ENCODE results near the gene DMBT1.

Gene DMBT1

GRCh38 chr10:122648599-122649428 is 88.3 kb downstream of the DMBT1 start:
- peak; percentile 36 for DNase-seq

DNA sequence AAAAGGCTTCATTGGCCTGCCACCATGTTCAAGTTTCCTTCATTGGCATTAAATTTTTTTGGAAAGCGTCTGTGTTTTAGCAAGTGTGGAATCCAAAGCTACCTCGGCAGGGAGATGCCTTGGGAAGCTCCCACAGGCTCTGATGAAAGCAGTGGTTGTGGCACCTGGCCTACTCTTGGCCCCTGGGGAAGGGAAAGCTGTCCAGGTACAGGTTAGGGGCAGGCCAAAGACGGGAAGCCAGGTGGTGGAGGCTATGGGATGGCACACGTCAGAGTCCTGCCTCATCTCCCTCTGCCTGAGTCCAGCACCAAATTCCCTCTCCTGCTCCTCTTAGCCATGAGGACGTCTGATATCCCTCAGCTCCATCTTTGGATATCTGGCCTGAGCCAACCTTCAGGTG is 89.3 kb downstream of the DMBT1 start:
- DNase-seq = no peak

GRCh38 chr10:122650331-122650730 is 89.8 kb downstream of the DMBT1 start:
- DNase-seq = no peak

GRCh38 chr10:122655524-122656307 is 95.2 kb downstream of the DMBT1 start:
- DNase-seq = no peak

GRCh38 chr10:122656308-122656705 is 95.8 kb downstream of the DMBT1 start:
- DNase-seq = no peak

GRCh38 chr10:122656741-122657140 is 96.2 kb downstream of the DMBT1 start:
- DNase-seq = no peak

GRCh38 chr10:122657255-122657654 is 96.7 kb downstream of the DMBT1 start:
- DNase-seq = no peak

DNA sequence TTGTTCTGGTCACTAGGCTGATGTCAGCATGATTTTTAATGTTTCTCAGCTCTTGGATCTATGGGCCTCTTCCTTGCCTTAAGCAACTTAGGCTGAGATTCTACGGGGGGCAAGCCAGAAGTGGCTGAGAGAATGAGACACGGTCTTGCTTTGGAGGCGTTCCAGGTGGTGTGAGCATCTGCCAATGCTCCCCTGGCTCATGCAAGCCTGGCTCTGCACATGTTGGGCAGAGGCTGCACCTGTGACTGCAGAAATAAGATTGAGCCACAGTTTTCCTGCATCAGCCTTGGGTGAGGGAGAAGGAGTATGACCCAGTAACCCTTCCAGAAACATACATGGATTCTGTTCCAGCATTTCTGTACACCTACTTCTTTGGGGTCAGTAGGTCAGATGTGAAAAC is 97.2 kb downstream of the DMBT1 start:
- DNase-seq = no peak

- DNase-seq = no peak
Measured at GRCh38 chr10:122658356-122659049, 97.9 kb downstream of the DMBT1 start.

DNA sequence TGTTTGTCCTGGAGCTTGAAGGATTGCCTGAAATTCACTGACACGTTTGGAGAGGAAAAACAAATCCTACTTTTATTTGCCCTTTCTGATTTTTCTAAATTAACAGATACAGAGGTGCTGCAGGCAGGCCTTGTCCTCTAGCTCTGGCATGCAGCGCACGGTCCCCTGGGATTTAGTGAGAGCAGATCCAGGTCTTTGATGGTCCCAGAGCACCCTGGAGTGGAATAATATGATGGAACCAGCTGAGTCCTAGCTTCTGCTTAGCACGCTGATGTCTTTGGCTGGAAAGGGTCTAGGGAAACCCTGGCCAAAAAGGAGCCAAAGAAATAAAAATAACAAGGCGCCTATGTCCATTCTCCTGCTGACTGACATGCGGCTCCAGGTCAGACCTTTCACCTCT is 98.6 kb downstream of the DMBT1 start:
- no peak for DNase-seq

- no peak for DNase-seq
Measured at GRCh38 chr10:122659651-122660050, 99.1 kb downstream of the DMBT1 start.

GRCh38 chr10:122660696-122661095 is 100.1 kb downstream of the DMBT1 start:
- no peak for DNase-seq

GRCh38 chr10:122662231-122662630 is 101.7 kb downstream of the DMBT1 start:
- DNase-seq = no peak

DNA sequence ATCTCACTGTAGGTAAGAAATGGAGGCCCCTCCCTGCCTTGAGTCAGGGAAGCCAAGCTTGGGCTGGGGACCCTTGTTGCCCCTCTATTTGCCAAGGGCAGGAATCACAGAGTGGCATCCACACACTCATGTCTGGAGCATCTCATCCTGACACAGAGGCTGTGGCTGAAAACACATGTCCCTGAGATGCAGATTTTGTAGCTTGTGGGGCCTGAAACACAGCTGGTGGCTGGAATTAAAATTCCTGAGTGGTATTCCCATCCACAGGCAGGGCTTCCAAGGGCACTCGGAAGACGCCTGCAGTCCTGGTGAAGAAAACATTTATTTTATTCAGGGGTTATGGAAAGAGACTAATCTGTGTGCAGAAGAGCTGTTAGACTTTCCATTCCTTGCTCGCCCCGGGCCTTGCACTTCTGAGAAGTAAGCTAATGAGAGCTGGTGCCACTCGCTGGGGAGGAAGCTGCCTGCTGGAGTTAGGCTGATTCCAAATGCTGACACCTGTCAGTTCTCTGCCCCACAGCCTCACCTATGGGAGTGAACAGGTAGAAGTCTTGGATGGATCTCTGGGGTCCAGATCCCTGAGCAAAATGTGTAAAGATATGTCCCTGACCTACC is 103.1 kb downstream of the DMBT1 start:
- no peak for DNase-seq

DNA sequence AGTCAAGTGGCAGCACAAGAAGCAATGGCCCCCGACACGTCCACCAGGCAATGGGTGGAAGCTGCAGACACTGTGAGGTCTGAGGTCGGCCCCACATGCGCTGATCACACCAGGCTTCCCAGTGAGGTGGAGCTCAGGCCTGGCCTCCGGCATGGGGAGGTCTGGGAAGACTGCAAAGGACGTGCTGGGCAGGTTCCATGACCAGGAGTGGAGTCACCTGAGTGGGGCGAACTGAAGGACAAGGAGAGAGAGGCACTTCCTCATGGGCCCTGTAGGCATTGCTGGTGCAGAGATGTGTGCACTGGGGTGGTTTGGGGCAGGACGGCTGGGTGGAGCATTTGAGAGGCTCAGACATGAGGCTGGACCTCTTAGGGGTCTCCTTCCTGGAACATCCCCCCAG is 103.9 kb downstream of the DMBT1 start:
- no peak for DNase-seq

- DNase-seq = no peak
Measured at GRCh38 chr10:122665329-122665860, 104.8 kb downstream of the DMBT1 start.

GRCh38 chr10:122665946-122666345 is 105.4 kb downstream of the DMBT1 start:
- DNase-seq = no peak

DNA sequence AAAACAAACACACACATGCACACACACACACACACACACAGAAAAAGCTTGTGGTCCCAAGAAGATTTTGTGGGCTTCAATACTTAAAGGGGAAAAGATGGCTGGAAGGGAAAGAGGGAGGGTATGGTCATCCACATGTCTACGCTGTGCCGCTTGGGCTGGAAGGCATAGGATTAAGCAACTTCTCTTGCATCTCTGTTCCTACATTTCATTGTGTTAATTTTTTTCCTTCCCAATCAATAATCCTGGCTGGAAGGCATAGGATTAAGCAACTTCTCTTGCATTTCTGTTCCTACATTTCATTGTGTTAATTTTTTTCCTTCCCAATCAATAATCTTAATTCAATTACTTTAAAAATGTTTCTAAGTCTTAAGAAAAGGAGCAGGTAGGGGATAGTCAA is 108.5 kb downstream of the DMBT1 start:
- DNase-seq = no peak

GRCh38 chr10:122669842-122670241 is 109.3 kb downstream of the DMBT1 start:
- DNase-seq = no peak

DNA sequence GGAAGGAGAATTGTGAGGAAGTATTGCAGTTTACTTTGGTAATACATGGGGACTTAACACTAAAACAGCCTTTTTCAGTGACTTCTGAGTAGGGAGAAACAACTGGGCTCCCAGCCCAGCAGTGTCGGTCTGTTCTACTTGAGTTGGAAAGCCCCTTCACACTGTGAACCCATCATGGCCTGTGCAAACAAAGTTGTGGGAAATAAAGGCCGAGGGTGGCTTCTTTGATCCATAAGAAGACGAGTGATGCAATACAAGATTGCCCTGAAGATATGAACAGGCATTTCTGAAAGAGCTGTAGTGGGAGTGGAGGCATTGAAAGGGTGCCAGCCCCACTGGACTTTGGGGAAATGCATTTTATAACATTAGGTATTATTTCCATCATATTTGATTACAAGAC is 110.8 kb downstream of the DMBT1 start:
- DNase-seq = no peak

DNA sequence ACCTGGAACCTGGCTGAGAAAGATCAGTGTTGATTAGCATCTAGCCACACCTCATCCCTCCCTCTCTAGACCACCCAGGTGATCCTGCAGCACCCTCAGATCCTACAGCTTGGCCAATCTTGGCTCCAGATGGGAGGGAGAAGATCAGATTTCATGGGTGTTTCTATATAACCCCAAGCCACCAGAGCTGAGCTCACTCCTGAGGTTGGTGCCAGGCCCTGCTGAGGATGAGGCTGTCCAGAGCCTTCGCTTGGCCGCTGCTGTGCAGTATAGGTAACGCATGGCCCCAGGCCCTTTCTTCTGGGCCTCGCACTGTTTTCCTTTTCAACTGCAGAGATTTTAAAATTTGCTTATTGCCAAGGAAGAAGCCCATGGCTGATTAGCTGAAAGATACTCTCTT is 112.1 kb downstream of the DMBT1 start:
- no peak for DNase-seq

GRCh38 chr10:122673269-122673668 is 112.7 kb downstream of the DMBT1 start:
- DNase-seq = no peak

GRCh38 chr10:122673731-122674130 is 113.2 kb downstream of the DMBT1 start:
- DNase-seq = no peak

Data from COR-L47 (cell line).